GM19238 (cell line): ENCODE measurements around the gene NRG2.

ENCODE experiments used
- DNase-seq: peaks from one replicate; pipeline ENCODE4 v3.0.0; 2011; ENCODE audit warnings: low spot score; ENCODE audit not compliant: insufficient read length

Gene NRG2

GRCh38 chr5:139817362-139817761, 225.7 kb downstream of the NRG2 start:
- DNase-seq: no peak

GRCh38 chr5:139816566-139816965, 226.5 kb downstream of the NRG2 start:
- DNase-seq: no peak

- DNase-seq: no peak
Measured at GRCh38 chr5:139814704-139815280, 228.3 kb downstream of the NRG2 start.

- no peak for DNase-seq
Measured at GRCh38 chr5:139814191-139814601, 228.9 kb downstream of the NRG2 start.

- DNase-seq: no peak
Measured at GRCh38 chr5:139812836-139813805, 230.0 kb downstream of the NRG2 start.

GRCh38 chr5:139812323-139812722, 230.8 kb downstream of the NRG2 start:
- DNase-seq: no peak

- no peak for DNase-seq
Measured at GRCh38 chr5:139811274-139811607, 231.9 kb downstream of the NRG2 start.

- no peak for DNase-seq
Measured at GRCh38 chr5:139810341-139811273, 232.5 kb downstream of the NRG2 start.

- no peak for DNase-seq
Measured at GRCh38 chr5:139809331-139809810, 233.7 kb downstream of the NRG2 start.

- DNase-seq: peak; percentile 48
Measured at GRCh38 chr5:139808481-139809330, 234.4 kb downstream of the NRG2 start.

- no peak for DNase-seq
Measured at GRCh38 chr5:139807647-139808030, 235.5 kb downstream of the NRG2 start.

GRCh38 chr5:139806726-139807646, 236.1 kb downstream of the NRG2 start:
- no peak for DNase-seq

GRCh38 chr5:139806111-139806510, 237.0 kb downstream of the NRG2 start:
- DNase-seq: no peak

GRCh38 chr5:139805545-139805944, 237.6 kb downstream of the NRG2 start:
- no peak for DNase-seq

GRCh38 chr5:139804800-139805397, 238.2 kb downstream of the NRG2 start:
- DNase-seq: no peak

GRCh38 chr5:139803978-139804377, 239.1 kb downstream of the NRG2 start:
- DNase-seq: no peak

GRCh38 chr5:139799359-139799758, 243.7 kb downstream of the NRG2 start:
- no peak for DNase-seq

GRCh38 chr5:139798883-139799282, 244.2 kb downstream of the NRG2 start:
- DNase-seq: no peak

- no peak for DNase-seq
Measured at GRCh38 chr5:139797856-139798510, 245.1 kb downstream of the NRG2 start.
